Thyroid gland (tissue), 4 donors: ENCODE measurements around the gene BOK.

Source experiments
- POLR2A ChIP-seq, 2 donors: fragments of 450-650 bp; IDR thresholded peaks; one replicate each; pipeline ENCODE4 v1.6.1; 2017; ENCODE audit warnings: antibody characterized with exemption in 2 of 2, mild to moderate bottlenecking in 2 of 2, moderate library complexity in 1 of 2
- TF ChIP-seq, protein P1 (sequence below), 6 experiments: fragments of 200-600 bp in 3 of 6; fragments of 450-650 bp in 3 of 6; sonication (generic) in 3 of 6; IDR thresholded peaks; one replicate each; pipeline ENCODE4 v1.5.1; 2016 to 2019; ENCODE audit warnings: antibody characterized with exemption in 6 of 6, mild to moderate bottlenecking in 2 of 6, inconsistent platforms in 1 of 6, moderate library complexity in 1 of 6

DNA sequence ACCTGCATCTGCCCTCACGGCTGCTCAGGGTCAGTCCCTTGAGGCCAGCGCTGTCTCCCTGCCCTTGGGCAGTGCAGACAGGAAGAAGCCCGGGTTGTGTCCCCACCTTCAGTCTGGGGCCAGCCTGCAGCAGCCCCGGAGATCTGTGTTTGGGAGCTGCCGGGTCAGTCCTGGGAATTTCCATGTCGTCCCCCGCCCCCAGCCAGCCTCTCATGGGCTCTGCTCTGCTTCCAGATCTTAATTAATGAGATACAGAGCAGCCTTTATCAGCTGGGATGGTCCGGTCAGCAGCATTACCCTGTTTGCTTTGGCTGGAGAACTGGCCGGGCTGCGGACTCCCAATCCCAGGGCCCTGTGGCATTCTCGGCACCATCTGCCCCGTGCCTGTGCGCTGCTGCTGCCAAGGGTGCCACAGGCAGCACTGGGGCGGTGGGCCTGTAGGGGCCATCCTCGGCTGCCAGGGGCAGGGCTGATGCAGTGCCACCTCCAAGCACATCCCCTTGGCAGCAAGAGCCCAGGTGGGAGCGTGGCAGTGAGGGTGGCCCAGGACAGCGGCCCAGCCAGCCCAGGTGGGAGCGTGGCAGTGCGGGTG is 2.4 kb downstream of the BOK start:
- TF ChIP-seq POLR2A (IDR thresholded peaks at IDR 0.05), result no peak
- TF ChIP-seq, protein P1, sequence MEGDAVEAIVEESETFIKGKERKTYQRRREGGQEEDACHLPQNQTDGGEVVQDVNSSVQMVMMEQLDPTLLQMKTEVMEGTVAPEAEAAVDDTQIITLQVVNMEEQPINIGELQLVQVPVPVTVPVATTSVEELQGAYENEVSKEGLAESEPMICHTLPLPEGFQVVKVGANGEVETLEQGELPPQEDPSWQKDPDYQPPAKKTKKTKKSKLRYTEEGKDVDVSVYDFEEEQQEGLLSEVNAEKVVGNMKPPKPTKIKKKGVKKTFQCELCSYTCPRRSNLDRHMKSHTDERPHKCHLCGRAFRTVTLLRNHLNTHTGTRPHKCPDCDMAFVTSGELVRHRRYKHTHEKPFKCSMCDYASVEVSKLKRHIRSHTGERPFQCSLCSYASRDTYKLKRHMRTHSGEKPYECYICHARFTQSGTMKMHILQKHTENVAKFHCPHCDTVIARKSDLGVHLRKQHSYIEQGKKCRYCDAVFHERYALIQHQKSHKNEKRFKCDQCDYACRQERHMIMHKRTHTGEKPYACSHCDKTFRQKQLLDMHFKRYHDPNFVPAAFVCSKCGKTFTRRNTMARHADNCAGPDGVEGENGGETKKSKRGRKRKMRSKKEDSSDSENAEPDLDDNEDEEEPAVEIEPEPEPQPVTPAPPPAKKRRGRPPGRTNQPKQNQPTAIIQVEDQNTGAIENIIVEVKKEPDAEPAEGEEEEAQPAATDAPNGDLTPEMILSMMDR (IDR thresholded peaks at IDR 0.05), result no peak
